Breast epithelium (tissue), 3 donors: ENCODE data around the gene ADM.

Experiments
- CTCF ChIP-seq, 3 donors: fragments of 450-650 bp; IDR thresholded peaks; one replicate each; pipeline ENCODE4 v1.5.1; 2016 to 2017; ENCODE audit warnings: antibody characterized with exemption in 3 of 3, mild to moderate bottlenecking in 3 of 3, moderate library complexity in 3 of 3
- POLR2AphosphoS5 ChIP-seq, 3 donors: sonication (generic); formaldehyde crosslinking; IDR thresholded peaks; one replicate each; pipeline ENCODE4 v1.6.1; 2017; ENCODE audit warnings: antibody characterized with exemption in 3 of 3

- no peak for TF ChIP-seq CTCF (IDR thresholded peaks at IDR 0.05)
- no peak for TF ChIP-seq POLR2AphosphoS5 (IDR thresholded peaks at IDR 0.05)
Measured at GRCh38 chr11:10272132-10272531, 32.7 kb upstream of the ADM start.
